Mammary epithelial cell (primary cell): ENCODE measurements around the gene EHMT1.

Source experiments
- EZH2 ChIP-seq: IDR thresholded peaks from 2 replicates; pipeline ENCODE4 v1.6.1; 2012; ENCODE audit warnings: low read length, inconsistent platforms, borderline replicate concordance
- TF ChIP-seq, protein P1 (sequence below), 2 donors: IDR thresholded peaks in 1 of 2; conservative IDR thresholded peaks in 1 of 2; 2 replicates each; pipeline ENCODE4 v1.5.1; 2011 to 2012; ENCODE audit warnings: inconsistent platforms in 2 of 2, low read length in 2 of 2, mild to moderate bottlenecking in 2 of 2, control low read depth in 1 of 2, low read depth in 1 of 2; ENCODE audit not compliant: insufficient read depth in 1 of 2; ENCODE audit errors: extremely low read depth in 1 of 2

DNA sequence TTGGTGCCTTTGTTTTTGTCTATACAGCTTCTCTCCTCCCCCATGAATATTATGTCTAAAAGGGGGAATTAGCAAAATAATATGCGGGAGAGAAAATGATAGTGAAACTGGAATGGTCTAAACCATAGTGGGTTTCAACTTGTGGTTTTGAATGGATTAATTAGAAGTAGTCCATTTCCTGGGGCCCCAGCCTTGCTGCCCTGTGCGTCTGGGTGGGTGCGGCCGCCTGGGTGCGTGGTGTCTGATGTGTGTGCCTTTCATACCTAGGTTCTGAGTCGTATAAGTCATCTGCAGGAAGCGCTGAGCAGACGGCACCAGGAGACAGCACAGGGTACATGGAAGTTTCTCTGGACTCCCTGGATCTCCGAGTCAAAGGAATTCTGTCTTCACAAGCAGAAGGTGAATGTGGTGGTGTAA lies 138.8 kb downstream of the EHMT1 start:
- TF ChIP-seq, protein P1, sequence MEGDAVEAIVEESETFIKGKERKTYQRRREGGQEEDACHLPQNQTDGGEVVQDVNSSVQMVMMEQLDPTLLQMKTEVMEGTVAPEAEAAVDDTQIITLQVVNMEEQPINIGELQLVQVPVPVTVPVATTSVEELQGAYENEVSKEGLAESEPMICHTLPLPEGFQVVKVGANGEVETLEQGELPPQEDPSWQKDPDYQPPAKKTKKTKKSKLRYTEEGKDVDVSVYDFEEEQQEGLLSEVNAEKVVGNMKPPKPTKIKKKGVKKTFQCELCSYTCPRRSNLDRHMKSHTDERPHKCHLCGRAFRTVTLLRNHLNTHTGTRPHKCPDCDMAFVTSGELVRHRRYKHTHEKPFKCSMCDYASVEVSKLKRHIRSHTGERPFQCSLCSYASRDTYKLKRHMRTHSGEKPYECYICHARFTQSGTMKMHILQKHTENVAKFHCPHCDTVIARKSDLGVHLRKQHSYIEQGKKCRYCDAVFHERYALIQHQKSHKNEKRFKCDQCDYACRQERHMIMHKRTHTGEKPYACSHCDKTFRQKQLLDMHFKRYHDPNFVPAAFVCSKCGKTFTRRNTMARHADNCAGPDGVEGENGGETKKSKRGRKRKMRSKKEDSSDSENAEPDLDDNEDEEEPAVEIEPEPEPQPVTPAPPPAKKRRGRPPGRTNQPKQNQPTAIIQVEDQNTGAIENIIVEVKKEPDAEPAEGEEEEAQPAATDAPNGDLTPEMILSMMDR (conservative IDR thresholded peaks at IDR 0.05 in 1 of 2, IDR thresholded peaks at IDR 0.05 in 1 of 2; ENCODE audit: extremely low read depth in 1 of 2, insufficient read depth in 1 of 2, low read depth in 1 of 2, low read length in 2 of 2) = no peak
- TF ChIP-seq EZH2 = no peak
